DND-41 (cell line): ENCODE results near the gene FRG2.
"Not testable (repeated sequence)": the region's sequence is repeated elsewhere in the genome, so short reads cannot be mapped to it uniquely, and the experiment has no call there.

Experiments used
- CTCF ChIP-seq: IDR thresholded peaks from 2 replicates; pipeline ENCODE4 v1.5.1; 2012; ENCODE audit warnings: borderline replicate concordance, low read length, moderate library complexity, mild to moderate bottlenecking; ENCODE audit not compliant: poor library complexity, severe bottlenecking; ENCODE audit errors: extremely low read depth
- EZH2 ChIP-seq: IDR thresholded peaks from 3 replicates; pipeline ENCODE4 v1.6.1; 2012; ENCODE audit warnings: borderline replicate concordance, low read depth, mild to moderate bottlenecking, moderate library complexity, low read length, inconsistent platforms; ENCODE audit not compliant: severe bottlenecking

DNA sequence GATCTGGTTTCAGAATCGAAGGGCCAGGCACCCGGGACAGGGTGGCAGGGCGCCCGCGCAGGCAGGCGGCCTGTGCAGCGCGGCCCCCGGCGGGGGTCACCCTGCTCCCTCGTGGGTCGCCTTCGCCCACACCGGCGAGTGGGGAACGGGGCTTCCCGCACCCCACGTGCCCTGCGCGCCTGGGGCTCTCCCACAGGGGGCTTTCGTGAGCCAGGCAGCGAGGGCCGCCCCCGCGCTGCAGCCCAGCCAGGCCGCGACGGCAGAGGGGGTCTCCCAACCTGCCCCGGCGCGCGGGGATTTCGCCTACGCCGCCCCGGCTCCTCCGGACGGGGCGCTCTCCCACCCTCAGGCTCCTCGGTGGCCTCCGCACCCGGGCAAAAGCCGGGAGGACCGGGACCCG lies 41.3 kb upstream of the FRG2 start:
- TF ChIP-seq EZH2, CTCF: not testable (repeated sequence)
